H1 (cell line): Measurements from ENCODE around the gene PAOX. TPM values are rescaled to one million over a fixed set of nuclear protein-coding genes. Genes with fewer than 3 reads are reported as not detected.

ENCODE experiments used
- CHD7 ChIP-seq: fragments of 300-600 bp; sonication (generic); IDR thresholded peaks from 2 replicates; pipeline ENCODE4 v1.7.1; 2012; ENCODE audit warnings: low read length, moderate library complexity, mild to moderate bottlenecking, inconsistent platforms; ENCODE audit not compliant: insufficient replicate concordance
- EGR1 ChIP-seq: IDR thresholded peaks from 2 replicates; pipeline ENCODE4 v1.6.1; 2011; ENCODE audit warnings: low read depth, low read length, borderline replicate concordance
- polyA plus RNA-seq, 7 experiments: library from polyadenylated mRNA; depleted of rRNA in 3 of 7; stranded (reverse) in 5 of 7; unstranded in 2 of 7; fragments of >200 nt in 5 of 7; fragments of 200-250 nt in 2 of 7; gene quantifications; 1 replicate in 5 of 7; 2 replicates in 1 of 7; 4 replicates in 1 of 7; pipeline versions ENCODE4 v1.2.1 to v1.2.3, GENCODE V29; 2011 to 2013; ENCODE audit warnings: missing spikeins in 2 of 7, mixed read lengths in 2 of 7
- total RNA-seq: library from RNA; stranded (reverse); fragmentation: NEBNext Ultra II Directional; extraction: Animal tissue kit (Norgen Biotek cat#: 25700); gene quantifications from 2 replicates; pipeline ENCODE4 v1.2.1, GENCODE V29; 2021

The PAOX gene
- total and polyA plus RNA-seq, 2 of the 8 experiments (the other 6 are each of a cell fraction or from before 2014, with no cell fraction given): 3.7 to 4.3 TPM

GRCh38 chr10:133365461-133366129, 13.5 kb upstream of the PAOX start (continued):
- TF ChIP-seq CHD7 (no peak), EGR1 (no peak)
- TF ChIP-seq, all 59 proteins: peak for 0
